ENCODE data around the gene TJP1.
A peak's percentile ranks its signal among the peaks of the same experiment; 100 is the strongest.
"Not testable (repeated sequence)": the region's sequence is repeated elsewhere in the genome, so short reads cannot be mapped to it uniquely, and the experiment has no call there.

The TJP1 gene

DNA sequence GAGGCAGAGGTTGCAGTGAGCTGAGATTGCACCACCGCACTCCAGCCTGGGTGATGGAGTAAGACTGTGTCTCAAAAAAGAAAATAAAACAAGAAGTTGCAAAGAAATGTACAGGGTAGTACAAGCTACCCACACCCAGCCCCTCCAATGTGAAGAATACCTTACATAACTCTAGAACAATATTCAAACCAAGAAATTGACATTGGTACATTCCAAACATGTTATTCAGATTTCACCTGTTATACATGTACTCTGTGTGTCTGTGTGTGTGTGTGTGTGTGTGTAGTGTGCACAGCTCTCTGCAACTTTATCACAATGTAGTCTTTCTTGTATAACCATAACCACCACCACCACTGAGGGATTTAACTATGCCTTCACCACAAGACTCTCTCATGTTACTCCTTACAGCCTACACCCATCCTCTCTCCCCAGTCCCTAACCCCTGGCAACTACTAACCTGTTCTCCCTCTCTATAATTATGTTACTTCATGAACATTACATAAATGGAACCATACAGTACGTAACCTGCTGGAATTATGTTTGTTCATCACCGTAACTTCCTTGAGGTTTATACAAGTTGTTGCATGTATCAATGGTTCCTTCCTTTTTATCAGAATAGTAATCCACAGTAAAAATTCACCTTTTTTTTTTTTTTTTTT is 16.2 kb upstream of the TJP1 start:
- no peak for DNase-seq

- DNase-seq, result no peak
Measured at GRCh38 chr15:29835301-29835700, 13.0 kb upstream of the TJP1 start.

- no peak for DNase-seq
Measured at GRCh38 chr15:29832709-29833108, 10.4 kb upstream of the TJP1 start.

- DNase-seq, result no peak
Measured at GRCh38 chr15:29826908-29827820, 4.9 kb upstream of the TJP1 start.

DNA sequence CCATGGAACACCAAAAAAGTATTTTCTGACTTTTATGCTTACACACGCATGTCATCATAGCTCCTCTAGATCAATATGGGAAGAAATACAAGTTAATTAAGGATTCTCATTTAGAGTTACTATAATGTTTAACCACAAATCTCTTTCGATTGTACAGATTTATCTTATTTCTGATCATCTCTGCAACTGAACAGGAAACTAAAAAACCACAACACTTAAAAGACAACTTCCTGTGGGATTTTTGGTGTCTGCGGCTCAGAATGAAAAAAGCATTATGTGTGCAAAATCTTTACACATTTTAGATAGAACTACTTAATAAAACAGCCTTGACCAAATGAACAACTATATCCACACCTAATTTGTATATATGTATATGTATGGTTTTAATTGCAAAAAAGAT is 3.0 kb upstream of the TJP1 start:
- no peak for DNase-seq

DNA sequence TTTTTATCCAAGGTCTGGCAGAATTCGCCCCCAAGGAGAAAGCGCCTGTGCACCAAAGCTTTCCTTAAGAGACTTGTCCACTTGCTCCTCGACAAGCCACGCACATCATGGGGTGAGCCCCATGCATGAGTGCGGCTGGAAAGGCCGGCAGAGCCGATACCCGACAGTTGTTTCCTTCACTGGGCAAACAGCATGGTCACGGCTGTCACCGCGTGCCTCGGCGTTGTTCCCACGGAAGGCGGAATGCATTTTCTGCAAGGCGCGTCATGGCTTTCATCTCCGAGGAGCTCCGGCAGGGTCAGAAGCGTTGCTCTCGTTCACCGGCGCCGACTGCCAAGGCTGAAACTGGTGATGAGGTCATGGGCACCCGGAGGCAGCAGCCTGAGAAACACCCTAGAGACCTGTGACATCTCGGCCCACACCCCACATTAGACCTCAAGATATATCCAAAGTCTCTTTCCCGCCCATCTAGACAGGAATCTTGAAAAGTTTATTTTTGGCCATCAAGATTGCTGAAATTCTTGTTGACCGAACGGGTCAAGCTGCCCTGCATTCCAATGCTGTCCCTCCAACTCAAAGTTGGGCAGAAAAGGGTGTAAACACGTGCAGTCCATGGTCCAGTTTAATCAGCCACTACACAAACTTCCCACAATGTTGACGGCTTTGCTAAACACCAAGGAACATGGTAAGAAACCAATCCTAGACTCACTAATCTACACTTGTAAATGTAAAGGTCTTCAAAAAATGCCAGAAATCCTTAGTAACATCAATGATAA is 604 bp upstream of the TJP1 start:
- no peak for DNase-seq

DNA sequence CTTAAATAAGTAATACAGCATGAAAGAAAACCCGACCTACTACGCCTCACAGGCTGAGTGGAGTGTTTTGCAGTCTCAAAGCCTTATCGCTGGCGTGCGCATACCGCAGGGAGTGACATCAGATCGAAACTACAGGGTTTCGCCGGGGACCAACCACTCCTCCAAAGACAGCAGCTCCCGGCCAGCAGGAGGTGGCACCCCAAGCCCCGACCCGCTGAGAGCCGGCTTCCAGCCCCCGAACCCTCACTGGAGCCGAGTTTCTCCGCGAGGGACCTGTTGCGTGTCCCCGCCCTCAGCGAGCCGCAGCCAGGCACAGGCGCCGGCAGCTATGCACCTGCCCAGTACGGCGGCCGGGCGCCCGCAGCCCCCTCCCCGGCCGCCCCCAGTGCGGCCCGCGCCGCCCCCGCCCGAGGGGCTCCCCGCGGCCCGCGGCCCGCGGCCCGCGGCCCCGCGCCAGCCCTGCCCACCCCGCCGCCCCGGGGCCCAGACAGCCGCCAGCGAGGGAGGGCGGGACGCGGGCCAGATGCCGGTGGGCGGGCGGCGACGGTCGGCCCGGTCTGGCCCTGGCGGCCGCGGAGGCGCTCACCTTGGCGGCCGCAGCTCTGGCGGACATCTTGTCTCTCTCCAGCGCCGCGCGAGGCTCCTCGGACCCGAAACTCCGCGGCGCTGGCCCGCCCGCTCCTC is 710 bp downstream of the TJP1 start:
- peak; percentile 35 for DNase-seq

DNA sequence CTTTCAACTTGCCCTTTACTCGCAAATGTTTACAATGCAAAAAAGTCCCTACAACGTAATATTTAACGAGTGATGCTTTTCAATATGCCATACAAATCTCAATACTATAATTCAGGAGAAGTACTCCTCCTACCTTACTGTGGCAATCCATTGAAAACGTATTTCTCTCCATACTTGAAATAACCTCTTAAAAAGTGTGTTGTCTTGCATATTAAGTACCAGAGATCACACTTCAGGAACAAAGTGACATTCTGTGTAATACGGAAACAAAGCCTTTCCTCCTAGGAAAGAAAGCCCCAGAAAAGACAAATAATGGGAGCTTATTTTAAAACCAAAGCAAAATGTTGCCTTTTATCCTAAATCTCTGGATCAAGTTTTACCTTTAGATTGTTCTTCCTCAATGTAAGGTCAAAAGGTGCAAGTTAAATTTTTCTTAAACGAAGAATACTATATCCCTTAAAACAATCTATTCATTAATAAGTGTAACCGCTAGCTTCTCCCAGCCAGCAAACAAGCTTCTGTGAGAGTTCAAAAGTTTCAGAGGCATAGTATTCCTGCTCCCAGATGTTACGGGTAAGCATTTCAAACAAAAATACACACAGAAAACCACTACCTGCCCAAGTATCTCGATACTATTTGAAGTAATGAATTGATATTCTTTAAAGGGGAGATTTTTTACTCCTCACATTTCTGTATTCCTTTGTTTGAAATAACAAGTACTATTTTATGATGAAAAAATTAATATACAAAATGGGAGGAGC is 1.7 kb downstream of the TJP1 start:
- no peak for DNase-seq

GRCh38 chr15:29819979-29820378 is 2.3 kb downstream of the TJP1 start:
- no peak for DNase-seq

DNA sequence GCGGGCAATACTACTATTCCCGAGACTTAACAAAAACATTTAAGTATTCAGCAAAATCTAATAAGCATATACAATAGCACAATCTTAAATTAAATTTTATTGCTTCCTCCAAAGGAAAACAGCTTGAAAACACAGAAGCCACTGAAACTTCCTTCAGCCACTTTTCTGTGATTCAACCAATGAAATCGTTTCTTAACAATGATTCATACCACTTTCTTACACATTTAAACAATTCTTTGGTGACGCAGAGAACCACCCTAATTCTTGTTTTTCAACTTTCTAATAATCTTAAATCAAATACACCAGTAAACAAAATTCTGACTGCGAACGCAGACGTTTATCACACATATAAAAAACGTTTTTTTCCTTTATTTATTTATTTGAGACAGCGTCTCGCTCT is 4.1 kb downstream of the TJP1 start:
- DNase-seq, result no peak

GRCh38 chr15:29817455-29817854 is 4.8 kb downstream of the TJP1 start:
- DNase-seq, result not testable (repeated sequence)

- no peak for DNase-seq
Measured at GRCh38 chr15:29815000-29815710, 7.1 kb downstream of the TJP1 start.

GRCh38 chr15:29813009-29813408 is 9.3 kb downstream of the TJP1 start:
- DNase-seq, result no peak

GRCh38 chr15:29812384-29812694 is 9.9 kb downstream of the TJP1 start:
- DNase-seq, result no peak

DNA sequence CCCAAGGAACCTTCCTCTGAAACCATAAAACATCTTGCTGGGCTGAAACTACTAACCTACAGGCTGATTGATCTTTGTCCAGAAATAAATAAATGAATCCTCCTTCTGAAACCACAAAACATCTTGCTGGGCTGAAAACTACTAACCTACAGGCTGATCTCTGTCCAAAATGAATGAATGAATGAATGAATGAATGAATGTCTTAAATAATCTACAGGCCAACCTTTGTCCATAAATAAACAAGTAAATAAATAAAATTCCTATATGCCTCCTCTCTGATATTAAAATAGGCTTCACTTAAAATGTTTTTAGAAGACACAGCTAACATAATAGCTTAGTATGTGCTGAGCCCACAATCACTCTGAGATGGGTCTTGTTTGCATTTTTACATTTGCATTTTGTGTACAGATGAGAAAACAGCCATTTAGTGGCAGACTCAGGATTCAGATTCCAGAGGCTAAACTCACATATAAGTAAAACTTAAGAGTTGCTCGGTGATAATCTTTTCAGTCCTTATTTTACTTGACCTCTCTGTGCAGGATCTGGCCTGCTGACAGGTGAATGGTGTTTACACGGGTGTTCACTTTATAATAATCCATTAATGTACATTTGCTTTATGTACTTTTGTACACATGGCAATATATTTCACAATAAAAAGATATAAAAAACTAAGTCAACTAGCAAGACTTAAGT is 10.4 kb downstream of the TJP1 start:
- no peak for DNase-seq

- DNase-seq, result no peak
Measured at GRCh38 chr15:29805708-29806104, 16.6 kb downstream of the TJP1 start.

DNA sequence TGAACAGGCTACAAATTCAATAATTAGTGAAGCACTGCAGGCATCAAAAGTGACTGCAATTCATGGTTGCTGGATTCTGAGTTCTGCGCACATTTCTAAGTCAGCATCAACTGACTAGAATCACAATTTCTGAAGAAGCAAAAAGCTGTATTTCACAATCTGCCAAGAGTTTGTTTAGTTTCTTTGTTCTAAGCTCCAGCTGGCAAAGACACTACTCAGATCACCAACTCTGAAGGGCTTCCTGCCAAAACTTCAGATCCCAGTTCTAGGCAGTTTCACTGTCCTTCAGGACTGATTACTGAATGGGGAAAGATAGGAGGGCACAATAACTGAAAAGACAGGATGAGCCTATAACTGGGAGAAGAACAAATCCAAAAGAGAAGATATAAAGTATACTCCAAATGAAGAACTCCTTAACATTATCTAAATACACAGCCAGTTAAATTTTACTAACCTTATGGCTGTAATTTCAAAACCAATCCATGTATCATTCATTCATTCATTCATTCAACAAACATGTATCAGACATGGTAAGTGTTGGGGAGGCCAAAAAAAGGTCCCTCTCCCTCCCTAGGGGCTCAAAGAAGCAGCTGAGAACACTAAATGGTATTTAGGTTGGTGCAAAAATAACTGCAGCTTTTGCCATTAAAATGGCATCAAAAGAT is 17.1 kb downstream of the TJP1 start:
- DNase-seq, result no peak

- DNase-seq, result no peak
Measured at GRCh38 chr15:29802411-29802810, 19.9 kb downstream of the TJP1 start.

DNA sequence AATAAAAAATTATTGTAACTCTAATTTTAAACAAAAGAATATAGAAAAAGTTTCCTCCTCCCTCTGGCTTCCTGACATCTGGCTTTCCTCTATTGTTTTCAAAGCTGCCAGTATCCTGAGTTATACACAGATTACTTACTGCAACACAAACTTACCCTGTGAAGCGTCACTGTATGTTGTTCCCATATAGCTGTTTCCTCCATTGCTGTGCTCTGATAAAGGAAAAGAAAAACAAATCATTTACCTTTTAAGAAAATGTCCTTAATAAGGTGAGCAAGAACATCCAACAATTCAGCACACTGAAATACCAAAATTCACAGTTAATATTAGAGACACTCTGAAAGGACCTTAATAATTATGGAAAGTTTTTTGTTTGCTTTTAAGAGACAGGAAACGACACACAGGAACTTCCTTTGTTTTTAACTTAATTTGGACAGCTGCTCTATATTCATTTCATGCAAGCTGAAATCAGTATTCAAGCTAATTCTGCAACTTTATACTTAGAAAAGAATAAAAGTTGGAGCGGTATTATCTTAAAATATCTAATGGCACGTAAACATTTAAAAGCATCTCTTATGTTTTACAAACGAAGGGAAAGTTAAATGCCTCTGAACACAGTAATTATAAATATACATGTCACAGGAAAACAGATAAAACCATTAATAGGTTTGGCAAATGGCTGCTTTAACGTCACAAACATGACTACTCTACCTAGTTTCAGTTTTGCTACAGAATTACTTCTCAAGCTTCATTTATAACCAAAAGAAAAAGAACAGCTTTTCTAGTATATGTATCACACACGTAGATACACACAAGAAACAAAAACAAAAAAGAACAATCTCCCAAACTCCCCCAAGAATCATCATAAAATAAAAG is 21.5 kb downstream of the TJP1 start:
- no peak for DNase-seq

GRCh38 chr15:29799859-29800258 is 22.4 kb downstream of the TJP1 start:
- DNase-seq, result no peak

Measured in NCI-H2029 (cell line).